AG09319 (cell line): ENCODE data around the gene GNA12.

ENCODE experiments used
- DNase-seq: peaks from one replicate; pipeline ENCODE4 v3.0.0-alpha.2; 2010; ENCODE audit warnings: low read depth; ENCODE audit errors: extremely low read depth
- TF ChIP-seq, protein P1 (sequence below): IDR thresholded peaks from 2 replicates; pipeline ENCODE4 v1.5.1; 2011; ENCODE audit warnings: low read depth, mild to moderate bottlenecking, inconsistent platforms, low read length, moderate library complexity

GNA12 gene

GRCh38 chr7:2805213-2805944, 38.7 kb downstream of the GNA12 start:
- TF ChIP-seq, protein P1, sequence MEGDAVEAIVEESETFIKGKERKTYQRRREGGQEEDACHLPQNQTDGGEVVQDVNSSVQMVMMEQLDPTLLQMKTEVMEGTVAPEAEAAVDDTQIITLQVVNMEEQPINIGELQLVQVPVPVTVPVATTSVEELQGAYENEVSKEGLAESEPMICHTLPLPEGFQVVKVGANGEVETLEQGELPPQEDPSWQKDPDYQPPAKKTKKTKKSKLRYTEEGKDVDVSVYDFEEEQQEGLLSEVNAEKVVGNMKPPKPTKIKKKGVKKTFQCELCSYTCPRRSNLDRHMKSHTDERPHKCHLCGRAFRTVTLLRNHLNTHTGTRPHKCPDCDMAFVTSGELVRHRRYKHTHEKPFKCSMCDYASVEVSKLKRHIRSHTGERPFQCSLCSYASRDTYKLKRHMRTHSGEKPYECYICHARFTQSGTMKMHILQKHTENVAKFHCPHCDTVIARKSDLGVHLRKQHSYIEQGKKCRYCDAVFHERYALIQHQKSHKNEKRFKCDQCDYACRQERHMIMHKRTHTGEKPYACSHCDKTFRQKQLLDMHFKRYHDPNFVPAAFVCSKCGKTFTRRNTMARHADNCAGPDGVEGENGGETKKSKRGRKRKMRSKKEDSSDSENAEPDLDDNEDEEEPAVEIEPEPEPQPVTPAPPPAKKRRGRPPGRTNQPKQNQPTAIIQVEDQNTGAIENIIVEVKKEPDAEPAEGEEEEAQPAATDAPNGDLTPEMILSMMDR = no peak
- DNase-seq = no peak

DNA sequence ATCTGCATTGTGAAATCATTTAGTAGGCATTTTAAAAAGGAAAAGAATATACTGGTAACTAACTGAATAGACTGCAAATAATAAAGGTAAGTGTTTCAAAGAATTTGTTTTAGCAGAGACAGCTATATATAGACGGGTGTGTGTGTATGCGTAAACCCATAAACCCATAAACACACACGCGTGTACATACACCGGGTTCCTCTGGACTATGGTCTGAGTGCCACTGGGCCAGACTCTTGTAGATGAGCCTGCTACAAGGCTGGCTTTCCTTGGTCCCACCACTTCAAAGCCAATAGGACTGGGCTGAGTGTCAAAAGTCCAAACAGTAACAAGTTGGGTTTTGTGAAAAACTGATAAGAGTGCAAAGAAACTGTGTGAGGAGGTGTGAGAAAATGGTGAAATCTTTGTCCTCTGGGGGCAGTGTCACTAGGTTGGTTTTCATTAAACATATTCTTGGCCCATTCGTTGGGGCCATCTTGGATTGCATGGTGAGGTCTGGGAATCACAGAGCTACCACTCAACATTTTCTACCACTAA, 39.8 kb downstream of the GNA12 start:
- TF ChIP-seq, protein P1 = no peak
- no peak for DNase-seq

DNA sequence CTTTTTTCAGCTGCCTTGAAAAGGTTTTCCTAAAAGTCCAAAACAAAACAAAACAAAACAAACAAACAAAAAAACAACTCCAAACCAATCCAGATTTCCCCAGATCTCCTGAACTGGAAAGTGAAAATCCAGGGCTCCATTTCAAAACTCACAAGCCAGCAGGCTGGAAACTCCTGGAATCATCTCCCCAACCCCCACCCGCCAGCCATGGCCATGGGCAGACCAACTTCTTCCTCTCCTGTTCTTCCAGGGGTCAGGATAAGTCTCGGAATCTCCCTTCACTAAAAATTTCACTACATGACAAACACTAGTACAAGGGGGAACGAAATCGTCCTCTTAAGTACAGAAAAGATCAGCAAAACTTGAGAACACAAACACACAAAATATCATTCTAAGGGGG, 40.4 kb downstream of the GNA12 start:
- TF ChIP-seq, protein P1 = no peak
- no peak for DNase-seq

DNA sequence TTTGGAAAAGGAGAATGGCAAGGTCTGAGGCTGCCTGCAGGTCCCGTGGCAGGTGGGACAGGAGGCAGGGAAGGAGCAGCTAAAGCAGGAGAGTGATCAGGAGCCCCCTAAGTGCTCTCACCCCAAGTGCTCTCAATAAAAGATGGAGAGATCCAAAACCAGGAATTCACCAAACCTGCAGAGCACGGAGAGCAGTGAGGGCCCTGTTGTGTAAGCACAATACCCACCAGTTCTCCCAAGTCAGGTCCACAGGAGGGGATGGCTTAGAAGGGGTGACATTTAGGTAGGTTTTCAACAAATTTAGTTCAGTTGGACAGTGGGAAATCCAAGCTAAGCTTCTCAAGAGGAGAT, 40.8 kb downstream of the GNA12 start:
- TF ChIP-seq, protein P1 = no peak
- DNase-seq = no peak

GRCh38 chr7:2802504-2803341, 41.4 kb downstream of the GNA12 start:
- no peak for DNase-seq
- TF ChIP-seq, protein P1 = no peak

- DNase-seq = no peak
- TF ChIP-seq, protein P1 = no peak
These were observed 42.0 kb downstream of the GNA12 start for GRCh38 chr7:2802101-2802500.
